ENCODE results near the gene CCT8L2. TPM values are rescaled to one million over a fixed set of nuclear protein-coding genes. Genes with fewer than 3 reads are reported as not detected.
"Not testable (repeated sequence)": the region's sequence is repeated elsewhere in the genome, so short reads cannot be mapped to it uniquely, and the experiment has no call there.

The CCT8L2 gene
- total RNA-seq, 1 experiment from 2014 or later: not detected

GRCh38 chr22:16562711-16563554 lies 29.7 kb downstream of the CCT8L2 start:
- no peak for DNase-seq (ENCODE audit: low spot score)
- in situ Hi-C loops (cut with HindIII; ENCODE audit: low sequenced_read_pairs): no loop called here

DNA sequence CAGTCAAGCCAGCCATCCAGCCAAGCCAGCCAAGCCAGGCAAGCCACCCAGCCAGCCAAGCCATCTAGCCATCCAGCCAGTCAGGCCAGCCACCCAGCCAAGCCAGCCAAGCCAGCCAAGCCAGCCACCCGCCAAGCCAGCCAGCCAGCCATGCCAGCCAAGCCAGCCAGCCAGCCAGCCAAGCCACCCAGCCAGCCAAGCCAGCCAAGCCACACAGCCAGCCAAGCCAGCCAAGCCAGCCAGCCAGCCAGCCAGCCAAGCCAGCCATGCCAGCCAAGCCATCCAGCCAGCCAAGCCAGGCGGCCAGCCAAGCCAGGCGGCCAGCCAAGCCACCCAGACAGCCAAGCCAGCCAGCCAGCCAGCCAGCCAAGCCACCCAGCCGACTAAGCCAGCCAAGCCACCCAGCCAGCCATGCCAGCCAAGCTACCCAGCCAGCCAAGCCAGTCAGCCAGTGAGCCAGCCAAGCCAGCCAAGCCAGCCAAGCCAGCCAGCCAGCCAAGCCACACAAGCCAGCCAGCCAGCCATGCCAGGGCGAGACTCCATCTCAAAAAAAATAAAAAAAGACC lies 31.4 kb downstream of the CCT8L2 start:
- DNase-seq (ENCODE audit: low spot score); in situ Hi-C loops (cut with HindIII; ENCODE audit: low sequenced_read_pairs): not testable (repeated sequence)

- in situ Hi-C loops (cut with HindIII; ENCODE audit: low sequenced_read_pairs); DNase-seq (ENCODE audit: low spot score): not testable (repeated sequence)
These were observed 32.0 kb downstream of the CCT8L2 start for GRCh38 chr22:16560651-16561050.

DNA sequence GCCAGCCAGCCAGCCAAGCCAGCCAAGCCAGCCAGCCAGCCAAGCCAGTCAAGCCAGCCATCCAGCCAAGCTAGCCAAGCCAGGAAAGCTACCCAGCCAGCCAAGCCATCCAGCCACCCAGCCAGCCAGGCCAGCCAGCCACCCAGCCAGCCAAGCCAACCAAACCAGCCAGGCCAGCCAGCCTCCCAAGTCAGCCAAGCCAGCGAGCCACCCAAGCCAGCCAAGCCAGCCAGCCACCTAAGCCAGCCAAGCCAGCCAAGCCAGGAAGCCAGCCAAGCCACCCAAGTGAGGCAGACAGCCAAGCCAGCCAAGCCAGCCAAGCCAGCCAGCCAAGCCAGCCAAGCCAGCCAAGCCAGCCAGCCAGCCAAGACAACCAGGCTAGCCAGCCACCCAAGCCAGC lies 32.6 kb downstream of the CCT8L2 start:
- DNase-seq (ENCODE audit: low spot score); in situ Hi-C loops (cut with HindIII; ENCODE audit: low sequenced_read_pairs): not testable (repeated sequence)

DNA sequence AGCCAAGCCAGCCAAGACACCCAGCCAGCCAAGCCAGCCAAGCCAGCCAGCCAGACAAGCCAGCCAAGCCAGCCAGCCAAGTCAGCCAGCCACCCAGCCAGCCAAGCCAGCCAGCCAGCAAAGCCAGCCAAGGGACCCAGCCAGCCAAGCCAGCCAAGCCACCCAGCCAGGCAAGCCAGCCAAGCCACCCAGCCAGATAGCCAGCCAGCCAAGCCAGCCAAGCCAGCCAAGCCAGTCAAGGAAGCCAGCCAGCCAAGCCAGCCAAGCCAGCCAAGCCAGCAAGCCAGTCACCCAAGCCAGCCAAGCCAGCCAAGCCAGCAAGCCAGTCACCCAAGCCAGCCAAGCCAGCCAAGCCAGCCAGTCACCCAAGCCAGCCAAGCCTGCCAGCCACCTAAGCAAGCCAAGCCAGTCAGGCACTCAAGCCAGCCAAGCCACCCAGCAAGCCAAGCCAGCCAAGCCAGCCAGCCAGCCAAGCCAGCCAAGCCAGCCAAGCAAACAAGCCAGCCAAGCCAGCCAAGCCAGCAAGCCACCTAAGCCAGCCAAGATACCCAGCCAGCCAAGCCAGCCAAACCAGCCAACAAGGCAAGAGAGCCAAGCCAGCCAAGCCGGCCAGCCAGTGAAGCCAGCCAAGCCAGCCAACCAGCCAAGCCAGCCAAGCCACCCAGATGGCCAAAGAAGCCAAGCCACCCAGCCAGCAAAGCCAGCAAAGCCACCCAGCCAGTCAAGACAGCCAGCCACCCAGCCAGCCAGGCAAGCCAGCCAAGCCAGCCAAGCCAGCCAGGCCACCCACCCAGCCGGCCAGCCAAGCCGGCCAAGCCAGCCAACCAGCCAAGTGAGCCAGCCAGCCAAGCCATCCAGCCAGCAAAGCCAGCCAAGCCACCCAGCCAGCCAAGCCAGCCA lies 33.3 kb downstream of the CCT8L2 start:
- DNase-seq (ENCODE audit: low spot score): no peak
- in situ Hi-C loops (cut with HindIII; ENCODE audit: low sequenced_read_pairs): no loop called here

DNA sequence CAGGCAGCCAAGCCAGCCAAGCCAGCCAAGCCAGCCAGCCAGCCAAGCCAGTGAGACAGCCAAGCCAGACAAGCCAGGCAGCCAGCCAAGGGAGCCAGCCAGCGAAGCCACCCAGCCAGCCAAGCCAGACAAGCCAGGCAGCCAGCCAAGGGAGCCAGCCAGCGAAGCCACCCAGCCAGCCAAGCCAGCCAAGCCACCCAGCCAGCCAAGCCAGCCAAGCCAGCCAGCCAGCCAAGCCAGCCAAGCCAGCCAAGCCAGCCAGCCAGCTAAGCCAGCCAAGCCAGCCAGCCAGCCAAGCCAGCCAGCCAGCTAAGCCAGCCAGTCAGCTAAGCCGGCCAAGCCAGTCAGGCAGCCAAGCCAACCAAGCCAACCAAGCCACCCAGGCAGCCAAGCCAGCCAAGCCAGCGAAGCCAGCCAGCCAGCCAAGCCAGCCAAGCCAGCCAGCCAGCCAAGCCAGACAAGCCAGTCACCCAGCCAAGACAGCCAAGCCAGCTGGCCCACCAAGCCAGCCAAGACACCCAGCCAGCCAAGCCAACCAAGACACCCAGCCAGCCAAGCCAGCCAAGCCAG lies 34.1 kb downstream of the CCT8L2 start:
- DNase-seq (ENCODE audit: low spot score): not testable (repeated sequence)

GRCh38 chr22:16557511-16557910 lies 35.1 kb downstream of the CCT8L2 start:
- DNase-seq (ENCODE audit: low spot score); in situ Hi-C loops (cut with HindIII; ENCODE audit: low sequenced_read_pairs): not testable (repeated sequence)

More for the DNA sequence above, 34.1 kb downstream of the CCT8L2 start:
- in situ Hi-C loops (cut with HindIII; ENCODE audit: low sequenced_read_pairs): not testable (repeated sequence)

DNA sequence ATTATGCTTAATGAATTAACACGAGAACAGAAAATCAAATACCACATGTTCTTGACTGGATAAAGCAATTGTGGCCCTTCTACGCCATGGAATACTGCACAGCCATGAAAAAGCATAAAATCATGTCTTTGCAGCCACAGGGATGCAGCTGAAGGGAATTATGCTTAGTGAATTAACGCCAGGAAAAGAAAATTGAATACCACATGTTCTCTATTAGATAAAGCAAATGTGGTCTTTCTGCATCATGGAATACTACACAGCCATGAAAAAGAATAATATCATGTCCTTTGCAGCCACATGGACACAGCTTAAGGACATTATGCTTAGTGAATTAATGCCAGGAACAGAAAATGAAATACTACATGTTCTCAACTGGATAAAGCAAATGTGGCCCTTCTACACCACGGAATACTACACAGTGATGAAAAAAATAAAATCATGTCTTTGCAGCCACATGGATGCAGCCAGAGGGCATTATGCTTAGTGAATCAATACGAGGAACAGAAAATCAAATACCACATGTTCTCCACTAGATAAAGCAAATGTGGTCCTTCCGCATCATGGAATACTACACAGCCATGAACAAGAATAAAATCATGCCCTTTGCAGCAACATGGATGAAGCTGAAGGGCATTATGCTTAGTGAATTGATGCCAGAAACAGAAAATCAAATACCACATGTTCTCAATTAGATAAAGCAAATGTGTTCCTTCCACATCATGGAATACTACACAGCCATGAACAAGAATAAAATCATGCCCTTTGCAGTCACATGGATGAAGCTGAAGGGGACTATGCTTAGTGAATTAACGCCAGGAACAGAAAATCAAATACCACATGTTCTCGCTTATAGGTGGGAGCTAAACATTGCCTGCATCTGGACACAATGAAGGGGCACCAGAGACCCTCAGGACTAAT lies 37.3 kb downstream of the CCT8L2 start:
- in situ Hi-C loops (cut with HindIII; ENCODE audit: low sequenced_read_pairs); DNase-seq (ENCODE audit: low spot score): not testable (repeated sequence)

DNA sequence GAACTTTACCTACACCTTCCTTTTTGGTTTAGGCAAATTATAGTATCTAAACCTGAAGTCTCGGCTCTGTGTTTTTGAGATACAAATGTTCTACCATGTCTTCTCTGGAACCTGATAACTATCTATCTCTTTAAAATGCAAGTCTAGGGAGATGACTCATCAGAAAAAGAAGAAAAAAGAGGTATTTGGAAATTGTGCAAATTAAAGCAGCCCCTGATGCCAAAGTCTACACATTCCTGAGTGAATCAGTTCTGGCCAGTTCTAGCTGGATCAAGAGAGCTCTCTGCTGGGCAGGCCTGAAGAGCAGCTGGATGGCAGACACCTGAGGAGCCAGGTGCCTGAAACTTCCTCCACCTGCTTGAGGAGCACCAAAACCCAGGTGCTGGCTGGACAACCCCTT lies 49.3 kb downstream of the CCT8L2 start:
- DNase-seq (ENCODE audit: low spot score); in situ Hi-C loops (cut with HindIII; ENCODE audit: low sequenced_read_pairs): not testable (repeated sequence)

Other genes with a start within 250 kb of the CCT8L2 start
- not detected in 2 replicates for gene XKR3, start 232.6 kb upstream of the CCT8L2 start, total RNA-seq (2014; rRNA removed; shearing (Covaris generic))

Data from G401 (cell line).